IMR-90 (cell line): ENCODE results near the gene CYB561A3. TPM values are rescaled to one million over a fixed set of nuclear protein-coding genes. Genes with fewer than 3 reads are reported as not detected.

Experiments used
- ATAC-seq: fragments of 200-7000 bp; cut with Tn5 transposase; 2 replicates; pipeline ENCODE4 v1.9.1; 2020; ENCODE audit warnings: low read depth, mild to moderate bottlenecking, moderate library complexity
- BruUV-seq: library from RNA; stranded (reverse); fragments of 400-500 nt; replicated peaks from 2 replicates; lab custom pipeline; 2021; lab: Mats Ljungman, UMichigan
- CTCF ChIA-PET: fragments of 300-600 bp; formaldehyde crosslinking; extraction: SDS; loops from one replicate; lab custom pipeline; 2021; ENCODE audit warnings: antibody characterized with exemption; lab: Yijun Ruan, JAX
- POLR2A ChIA-PET: fragments of 300-600 bp; sonication (Branson Sonifier 250); formaldehyde crosslinking; loops from one replicate; lab custom pipeline; 2022; ENCODE audit warnings: antibody characterized with exemption; ENCODE audit not compliant: unreplicated experiment; lab: Charles Lee
- DNase-seq: peaks from one replicate; pipeline ENCODE4 v3.0.0; 2013
- H2AFZ ChIP-seq: replicated peaks from 2 replicates; pipeline ENCODE3; 2013; ENCODE audit warnings: low read length, mild to moderate bottlenecking; ENCODE audit not compliant: poor library complexity
- H2AK5ac ChIP-seq: 2 replicates; pipeline ENCODE4 v1.6.1; 2013; ENCODE audit warnings: low read depth, low read length, inconsistent platforms
- H2AK9ac ChIP-seq: replicated peaks from 2 replicates; pipeline ENCODE3; 2013; ENCODE audit warnings: mild to moderate bottlenecking, low read depth, low read length, moderate library complexity; ENCODE audit not compliant: poor library complexity
- H2BK120ac ChIP-seq: 2 replicates; pipeline ENCODE4 v1.6.1; 2013; ENCODE audit warnings: low read depth, low read length, inconsistent platforms
- H2BK15ac ChIP-seq: 3 replicates; pipeline ENCODE4 v1.6.1; 2013; ENCODE audit warnings: low read depth, low read length, inconsistent platforms
- H2BK20ac ChIP-seq: 2 replicates; pipeline ENCODE4 v1.6.1; 2013; ENCODE audit warnings: low read depth, mild to moderate bottlenecking, inconsistent platforms, low read length, moderate library complexity
- H2BK5ac ChIP-seq: 2 replicates; pipeline ENCODE4 v1.6.1; 2013; ENCODE audit warnings: mild to moderate bottlenecking, low read depth, low read length, inconsistent platforms; ENCODE audit not compliant: poor library complexity, severe bottlenecking
- H3K14ac ChIP-seq: replicated peaks from 2 replicates; pipeline ENCODE4 v1.6.1; 2013; ENCODE audit warnings: low read depth, low read length, inconsistent platforms
- H3K18ac ChIP-seq: 2 replicates; pipeline ENCODE4 v1.6.1; 2013; ENCODE audit warnings: low read depth, low read length, control low read depth
- H3K23ac ChIP-seq: 2 replicates; pipeline ENCODE4 v1.6.1; 2013; ENCODE audit warnings: low read depth, low read length, inconsistent platforms
- H3K27ac ChIP-seq: 2 replicates; pipeline ENCODE4 v1.5.1; 2013; ENCODE audit warnings: mild to moderate bottlenecking, control low read depth, low read length; ENCODE audit not compliant: insufficient read depth
- H3K27me3 ChIP-seq: 2 replicates; pipeline ENCODE4 v1.6.1; 2013; ENCODE audit warnings: low read length; ENCODE audit not compliant: control insufficient read depth, insufficient read depth
- H3K36me3 ChIP-seq: 2 replicates; pipeline ENCODE4 v1.6.1; 2013; ENCODE audit warnings: low read length, mixed read lengths; ENCODE audit not compliant: control insufficient read depth, insufficient read depth
- H3K4ac ChIP-seq: 2 replicates; pipeline ENCODE4 v1.6.1; 2013; ENCODE audit warnings: low read depth, low read length, inconsistent platforms
- H3K4me1 ChIP-seq: 2 replicates; pipeline ENCODE4 v1.6.1; 2013; ENCODE audit warnings: low read length, mixed read lengths; ENCODE audit not compliant: control insufficient read depth, insufficient read depth
- H3K4me2 ChIP-seq: 2 replicates; pipeline ENCODE4 v1.6.1; 2013; ENCODE audit warnings: low read depth, mild to moderate bottlenecking, control low read depth, low read length, moderate library complexity
- H3K4me3 ChIP-seq: 2 replicates; pipeline ENCODE4 v1.5.1; 2013; ENCODE audit warnings: low read depth, mild to moderate bottlenecking, control low read depth, low read length, moderate library complexity; ENCODE audit not compliant: insufficient read depth
- H3K56ac ChIP-seq: 2 replicates; pipeline ENCODE4 v1.6.1; 2013; ENCODE audit warnings: low read length, inconsistent platforms; ENCODE audit not compliant: insufficient read depth; ENCODE audit errors: extremely low read depth
- H3K79me1 ChIP-seq, 2 experiments: 2 replicates each; pipeline ENCODE4 v1.6.1; 2013; ENCODE audit warnings: low read length in 2 of 2, inconsistent platforms in 1 of 2, low read depth in 1 of 2
- H3K9ac ChIP-seq: 2 replicates; pipeline ENCODE4 v1.6.1; 2013; ENCODE audit warnings: low read depth, low read length, control low read depth
- H3K9me1 ChIP-seq: 2 replicates; pipeline ENCODE4 v1.6.1; 2013; ENCODE audit warnings: low read length, inconsistent platforms; ENCODE audit not compliant: insufficient read depth
- H3K9me3 ChIP-seq: 2 replicates; pipeline ENCODE4 v1.6.1; 2013; ENCODE audit warnings: low read length; ENCODE audit not compliant: control insufficient read depth, insufficient read depth
- H4K20me1 ChIP-seq: 2 replicates; pipeline ENCODE4 v1.6.1; 2013; ENCODE audit warnings: low read length, inconsistent platforms; ENCODE audit not compliant: insufficient read depth
- H4K5ac ChIP-seq: 2 replicates; pipeline ENCODE4 v1.6.1; 2013; ENCODE audit warnings: mild to moderate bottlenecking, low read depth, low read length, control low read depth
- H4K8ac ChIP-seq, 2 experiments: 2 replicates each; pipeline ENCODE4 v1.6.1; 2013; ENCODE audit warnings: low read depth in 2 of 2, low read length in 2 of 2, control low read depth in 1 of 2, inconsistent platforms in 1 of 2
- H4K91ac ChIP-seq: 2 replicates; pipeline ENCODE4 v1.6.1; 2013; ENCODE audit warnings: low read depth, low read length, inconsistent platforms; ENCODE audit not compliant: insufficient read depth
- BHLHE40 ChIP-seq: fragments of 150-350 bp; IDR thresholded peaks from 2 replicates; pipeline ENCODE4 v1.6.1; 2016; ENCODE audit warnings: mild to moderate bottlenecking, low read depth, low read length
- CEBPB ChIP-seq: IDR thresholded peaks from 2 replicates; pipeline ENCODE4 v1.6.1; 2012; ENCODE audit warnings: low read depth, low read length, improper control_type of control experiment
- MXI1 ChIP-seq: IDR thresholded peaks from 2 replicates; pipeline ENCODE4 v1.6.1; 2012; ENCODE audit warnings: low read depth, mild to moderate bottlenecking, low read length, moderate library complexity, borderline replicate concordance
- NFE2L2 ChIP-seq: fragments of 150-350 bp; IDR thresholded peaks from 2 replicates; pipeline ENCODE4 v1.6.1; 2016; ENCODE audit warnings: low read depth, mild to moderate bottlenecking, low read length
- WGBS, 2 experiments: methylation state at CpG; one replicate each; pipeline versions ENCODE4 v1.1.5 to v1.1.7; 2013; ENCODE audit warnings: missing lambda C conversion rate in 2 of 2; ENCODE audit not compliant: insufficient read length in 1 of 2; ENCODE audit errors: extremely low coverage in 2 of 2; 5-methylcytosine and 5-hydroxymethylcytosine counted together
- dilution Hi-C: fragments of 300-500 bp; cut with HindIII; formaldehyde crosslinking; loops from one replicate; pipeline ENCODE4 v1.14.3; 2018; ENCODE audit warnings: low sequenced_read_pairs; ENCODE audit not compliant: unreplicated experiment
- in situ Hi-C: fragments of 300-500 bp; cut with MboI; formaldehyde crosslinking; loops from 3 replicates; pipeline ENCODE4 v1.14.3; 2019; ENCODE audit warnings: low sequenced_read_pairs, inconsistent platforms, mixed read lengths
- intact Hi-C: fragments of 100-400 bp; cut with micrococcal nuclease; formaldehyde crosslinking; loops from 2 replicates; pipeline ENCODE4 v1.10.0; 2022
- polyA plus RNA-seq, 3 experiments: library from polyadenylated mRNA; depleted of rRNA; stranded (reverse); fragments of >200 nt; gene quantifications; 2 replicates each; pipeline ENCODE4 v1.2.3, GENCODE V29; 2012; ENCODE audit warnings: low replicate concordance in 1 of 3
- total RNA-seq: library from RNA; depleted of rRNA; stranded (reverse); fragments of >200 nt; gene quantifications from 2 replicates; pipeline ENCODE4 v1.2.3, GENCODE V29; 2012

The CYB561A3 gene
- total and polyA plus RNA-seq, 2 of the 4 experiments (the other 2 are of a cell fraction): 13.6 to 39.2 TPM

DNA sequence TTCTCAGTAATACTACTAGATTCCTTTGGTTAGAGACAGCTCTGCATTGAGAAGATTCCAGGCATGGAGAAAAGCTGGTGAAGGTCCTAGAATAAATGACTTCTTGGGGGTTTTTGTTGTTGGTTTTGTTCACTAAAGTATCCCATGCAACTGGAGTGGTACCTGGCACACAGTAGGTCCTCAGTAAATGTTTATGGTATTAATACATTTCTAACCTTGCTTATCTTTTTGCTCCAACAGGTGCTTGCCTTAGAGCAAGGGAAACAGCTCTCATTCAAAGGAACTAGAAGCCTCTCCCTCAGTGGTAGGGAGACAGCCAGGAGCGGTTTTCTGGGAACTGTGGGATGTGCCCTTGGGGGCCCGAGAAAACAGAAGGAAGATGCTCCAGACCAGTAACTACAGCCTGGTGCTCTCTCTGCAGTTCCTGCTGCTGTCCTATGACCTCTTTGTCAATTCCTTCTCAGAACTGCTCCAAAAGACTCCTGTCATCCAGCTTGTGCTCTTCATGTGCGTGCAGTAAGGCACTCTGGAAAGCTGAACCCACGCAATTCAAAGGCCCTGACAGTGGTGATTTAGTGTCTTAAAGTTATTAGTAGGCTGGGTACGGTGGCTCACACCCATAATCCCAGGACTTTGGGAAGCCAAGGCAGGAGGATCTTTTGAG, 2.5 kb upstream of the CYB561A3 start:
- H2AK9ac ChIP-seq: no peak overlapping the region
- H4K5ac ChIP-seq: no peak overlapping the region
- no peaks in the 10 kb centered on the region for H4K20me1 ChIP-seq
- dilution Hi-C loops (no loop called here), intact Hi-C loops (no loop called here), in situ Hi-C loops (no loop called here)
- no peak overlapping the region for H2AFZ ChIP-seq
- no peak overlapping the region for H2BK15ac ChIP-seq
- H2BK5ac ChIP-seq: no peak overlapping the region
- no peak overlapping the region for H2BK120ac ChIP-seq
- 90% methylated on average over 3 of the region's 5 CpGs; no CpG with 5 or more reads in 1 of the 2 experiments for WGBS, 2 experiments
- no peak overlapping the region for H3K23ac ChIP-seq
- no peak overlapping the region for H3K4ac ChIP-seq
- no peak overlapping the region for H3K18ac ChIP-seq
- POLR2A ChIA-PET: no interaction called here
- no peak overlapping the region for H2BK20ac ChIP-seq
- H3K27me3 ChIP-seq: no peaks in the 10 kb centered on the region
- no peak overlapping the region for H3K4me2 ChIP-seq
- H3K79me1 ChIP-seq: peaks cover 36 to 60% of the 10 kb centered on the region in 2 experiments; a peak in 3 of 4 replicates
- no peak overlapping the region for H3K14ac ChIP-seq
- H2AK5ac ChIP-seq: no peak overlapping the region
- no peaks in the 10 kb centered on the region for H3K9me3 ChIP-seq
- peaks cover 11% of the 10 kb centered on the region for H3K4me1 ChIP-seq
- no peak overlapping the region for H3K27ac ChIP-seq
- H3K36me3 ChIP-seq: peaks cover 30% of the 10 kb centered on the region
- CTCF ChIA-PET: interaction anchor here (0.8 kb wide), 1 partner anchor 69 kb away, joined by 4 read pairs; the partner anchor contains the start of gene VWCE
- 0 out of 2 replicates have a peak, but pooled peaks cover 3% of the 10 kb centered on the region for H3K9me1 ChIP-seq
- BruUV-seq: no TSS peak
- no peak for DNase-seq
- no peak overlapping the region for H3K4me3 ChIP-seq
- no peak overlapping the region for H4K91ac ChIP-seq
- H4K8ac ChIP-seq: no peak overlapping the region
- ATAC-seq: no peak
- no peak overlapping the region for H3K9ac ChIP-seq
- TF ChIP-seq BHLHE40 (no peak), NFE2L2 (no peak), CEBPB (no peak), MXI1 (no peak)
- H3K56ac ChIP-seq: no peak overlapping the region
